DOHH2 (cell line): ENCODE results near the gene ADO.

ENCODE experiments used
- CTCF ChIP-seq: fragments of 200-600 bp; sonication (generic); IDR thresholded peaks from one replicate; pipeline ENCODE4 v1.5.1; 2014; ENCODE audit warnings: antibody characterized with exemption, mild to moderate bottlenecking, low read depth, low read length; ENCODE audit not compliant: poor library complexity, severe bottlenecking
- EZH2phosphoT487 ChIP-seq: fragments of 200-600 bp; sonication (generic); IDR thresholded peaks from 2 replicates; pipeline ENCODE4 v1.6.1; 2017; ENCODE audit warnings: borderline replicate concordance, mild to moderate bottlenecking, antibody characterized with exemption, low read length, moderate library complexity, mixed read lengths

GRCh38 chr10:62831346-62831745 lies 26.8 kb downstream of the ADO start:
- TF ChIP-seq CTCF (no peak), EZH2phosphoT487 (no peak)
